GM12878 (cell line): ENCODE results near the gene CIDEC. TPM values are rescaled to one million over a fixed set of nuclear protein-coding genes. Genes with fewer than 3 reads are reported as not detected.
A peak's percentile ranks its signal among the peaks of the same experiment; 100 is the strongest.

Experiments used
- ATAC-seq: fragments of 200-7000 bp; cut with Tn5 transposase; 3 replicates; pipeline ENCODE4 v1.9.1; 2020; ENCODE audit warnings: mild to moderate bottlenecking, moderate library complexity
- BruUV-seq: library from RNA; stranded (reverse); fragments of 400-500 nt; replicated peaks from 2 replicates; lab custom pipeline; 2021; lab: Mats Ljungman, UMichigan
- CTCF ChIA-PET: fragments of 300-600 bp; sonication (Branson Sonifier 250); formaldehyde crosslinking; extraction: SDS; loops from one replicate; lab custom pipeline; 2021; ENCODE audit warnings: inconsistent platforms; lab: Yijun Ruan, JAX
- POLR2A ChIA-PET: fragments of 350-600 bp; formaldehyde crosslinking; extraction: SDS; loops from one replicate; lab custom pipeline; 2021; ENCODE audit warnings: inconsistent platforms; lab: Charles Lee
- RAD21 ChIA-PET: fragments of 300-600 bp; sonication (Branson Sonifier 250); formaldehyde crosslinking; loops from one replicate; lab custom pipeline; 2023; ENCODE audit warnings: antibody characterized with exemption; ENCODE audit not compliant: unreplicated experiment; lab: Charles Lee
- SMC1A ChIA-PET: fragments of 300-600 bp; sonication (Branson Sonifier 250); formaldehyde crosslinking; loops from one replicate; lab custom pipeline; 2023; ENCODE audit not compliant: unreplicated experiment, uncharacterized antibody; lab: Charles Lee
- DNase-seq: peaks from one replicate; pipeline ENCODE4 v3.0.0-alpha.2; 2011; ENCODE audit warnings: low read depth, low spot score
- FAIRE-seq: peaks from 3 replicates; lab custom pipeline; 2011; peaks lifted over from hg19 to GRCh38; lab: Jason Lieb, UNC
- H2AFZ ChIP-seq: 2 replicates; pipeline ENCODE4 v1.6.0; 2011; ENCODE audit warnings: low read depth, low read length, control low read depth; ENCODE audit not compliant: control insufficient read depth
- H3K27ac ChIP-seq: 2 replicates; pipeline ENCODE4 v1.5.1; 2011; ENCODE audit warnings: control low read depth; ENCODE audit not compliant: control insufficient read depth, insufficient read depth
- H3K27me3 ChIP-seq, 2 experiments: replicated peaks in 1 of 2; 2 replicates each; pipeline versions ENCODE4 v1.6.0 to v1.6.1; 2011; ENCODE audit warnings: low read length in 1 of 2; ENCODE audit not compliant: control insufficient read depth in 2 of 2, insufficient read depth in 2 of 2
- H3K36me3 ChIP-seq, 2 experiments: 2 replicates each; pipeline ENCODE4 v1.5.1; 2011; ENCODE audit warnings: low read length in 1 of 2; ENCODE audit not compliant: control insufficient read depth in 2 of 2, insufficient read depth in 2 of 2
- H3K4me1 ChIP-seq: 2 replicates; pipeline ENCODE4 v1.6.1; 2011; ENCODE audit warnings: mild to moderate bottlenecking, low read length, moderate library complexity, mixed read lengths; ENCODE audit not compliant: control insufficient read depth, insufficient read depth
- H3K4me2 ChIP-seq: 2 replicates; pipeline ENCODE4 v1.6.0; 2011; ENCODE audit warnings: control low read depth; ENCODE audit not compliant: control insufficient read depth, insufficient read depth
- H3K4me3 ChIP-seq: fragments of 200-600 bp; sonication (generic); 2 replicates; pipeline ENCODE4 v1.5.1; 2016
- H3K79me2 ChIP-seq: 2 replicates; pipeline ENCODE4 v1.6.0; 2011; ENCODE audit warnings: low read length; ENCODE audit not compliant: control insufficient read depth, insufficient read depth
- H3K9ac ChIP-seq: 2 replicates; pipeline ENCODE4 v1.8.0; 2011; ENCODE audit warnings: low read length, control low read depth, mixed read lengths; ENCODE audit not compliant: control insufficient read depth, insufficient read depth
- H3K9me3 ChIP-seq: replicated peaks from 3 replicates; pipeline ENCODE4 v1.5.1; 2011; ENCODE audit warnings: mild to moderate bottlenecking, low read length; ENCODE audit not compliant: control insufficient read depth, insufficient read depth
- H4K20me1 ChIP-seq: 2 replicates; pipeline ENCODE4 v1.6.0; 2011; ENCODE audit not compliant: control insufficient read depth, insufficient read depth
- CEBPB ChIP-seq, 2 experiments: fragments of 150-350 bp in 1 of 2; IDR thresholded peaks; 2 replicates each; pipeline ENCODE4 v1.6.1; 2012 to 2014; ENCODE audit warnings: low read depth in 2 of 2, low read length in 2 of 2, borderline replicate concordance in 1 of 2, inconsistent platforms in 1 of 2
- NFIC ChIP-seq: IDR thresholded peaks from 2 replicates; pipeline ENCODE4 v1.6.1; 2012; ENCODE audit warnings: low read depth, mild to moderate bottlenecking, inconsistent platforms, low read length, moderate library complexity
- NR2F1 ChIP-seq: fragments of 450-650 bp; conservative IDR thresholded peaks from 2 replicates; pipeline ENCODE4 v1.6.1; 2017; ENCODE audit warnings: mild to moderate bottlenecking
- SP1 ChIP-seq: IDR thresholded peaks from one replicate; pipeline ENCODE4 v1.6.1; 2011; ENCODE audit warnings: low read depth, low read length
- WGBS: methylation state at CpG from one replicate; pipeline ENCODE4 v1.1.6; 2016; ENCODE audit warnings: low lambda C conversion rate; ENCODE audit not compliant: insufficient replicate concordance, insufficient coverage; ENCODE audit errors: missing lambda C conversion rate; 5-methylcytosine and 5-hydroxymethylcytosine counted together
- in situ Hi-C: fragments of 300-500 bp; cut with MboI; formaldehyde crosslinking; loops from 9 replicates; pipeline ENCODE4 v1.14.3; 2018; ENCODE audit warnings: mixed read lengths
- intact Hi-C: fragments of 100-400 bp; cut with micrococcal nuclease; formaldehyde crosslinking; loops from one replicate; pipeline ENCODE4 v1.14.2; 2022; ENCODE audit not compliant: unreplicated experiment
- polyA plus RNA-seq, 11 experiments: library from polyadenylated mRNA; depleted of rRNA in 4 of 11; unstranded in 6 of 11; stranded (reverse) in 5 of 11; fragments of >200 nt; fragmentation: Nextera tagmentation in 4 of 11; fragmentation: Illumina TruSeq in 1 of 11; extraction: Ambion mirVana in 4 of 11; extraction: Trizol in 1 of 11; gene quantifications; 1 replicate in 1 of 11; 2 replicates in 10 of 11; pipeline versions ENCODE4 v1.2.1 to v1.2.3, GENCODE V29; 2011 to 2016; ENCODE audit warnings: inconsistent platforms in 2 of 11, missing spikeins in 2 of 11, low read depth in 1 of 11
- total RNA-seq, 4 experiments: library from RNA; depleted of rRNA in 3 of 4; stranded (reverse); fragments of >200 nt in 3 of 4; fragmentation: Illumina TruSeq in 1 of 4; extraction: Trizol in 1 of 4; gene quantifications; 2 replicates each; pipeline versions ENCODE4 v1.2.1 to v1.2.3, GENCODE V29; 2013 to 2021
- TF ChIP-seq, protein P1 (sequence below): fragments of 450-650 bp; IDR thresholded peaks from 2 replicates; pipeline ENCODE4 v1.6.1; 2016; ENCODE audit warnings: mild to moderate bottlenecking, moderate library complexity, borderline replicate concordance

The CIDEC gene
- total and polyA plus RNA-seq, 10 of the 15 experiments (the other 5 are each of a cell fraction or from before 2014, with no cell fraction given), result 0.10 to 0.49 TPM; not detected in 8

GRCh38 chr3:9902372-9903237 is 22.6 kb upstream of the CIDEC start, which contains the start of gene IL17RE:
Gene IL17RE, plus strand, starts transcription at chr3:9902848. Its CDS starts 85 bp downstream, at chr3:9902933.
- SMC1A ChIA-PET, result interaction anchor here (1.1 to 2.0 kb wide), 2 partner anchors 8 to 13 kb away, joined by 7 read pairs; no protein-coding TSS in a partner anchor

More at GRCh38 chr3:9902372-9903237, 22.6 kb upstream of the CIDEC start, which contains the start of gene IL17RE:
- no peak within 1 kb of the TSS for H3K4me3 ChIP-seq
- ChIA-PET RAD21 (interaction anchor here (0.9 kb wide), 1 partner anchor 18 kb away, joined by 3 read pairs; no protein-coding TSS in a partner anchor), POLR2A (interaction anchor here (0.6 to 2.8 kb wide), 6 partner anchors 9 to 73 kb away, joined by 3 to 9 read pairs (median 4); partner anchors contain the start of gene CIDEC), CTCF (interaction anchor here (1.6 kb wide), 1 partner anchor 29 kb away, joined by 7 read pairs; no protein-coding TSS in a partner anchor)
- BruUV-seq, result no TSS peak
- H3K79me2 ChIP-seq, result no peaks in the 10 kb centered on the region
- H3K27me3 ChIP-seq, result no peaks in the 10 kb centered on the region
- FAIRE-seq, result no peak
- no peak for DNase-seq
- in situ Hi-C loops, result no loop called here
- intact Hi-C loops, result no loop called here
- peaks cover 8% of the 10 kb centered on the region for H3K4me1 ChIP-seq
- WGBS, result 66% methylated on average over 13 of the region's 13 CpGs
- no peaks in the 10 kb centered on the region for H4K20me1 ChIP-seq
- no peaks in the 10 kb centered on the region for H3K9me3 ChIP-seq
- peak within 1 kb of the TSS; percentile 48 for H2AFZ ChIP-seq
- TF ChIP-seq SP1, result no peak
- TF ChIP-seq CEBPB (IDR thresholded peaks at IDR 0.05; ENCODE audit: borderline replicate concordance in 1 of 2, low read depth in 2 of 2, low read length in 2 of 2), result no peak
- TF ChIP-seq, protein P1, sequence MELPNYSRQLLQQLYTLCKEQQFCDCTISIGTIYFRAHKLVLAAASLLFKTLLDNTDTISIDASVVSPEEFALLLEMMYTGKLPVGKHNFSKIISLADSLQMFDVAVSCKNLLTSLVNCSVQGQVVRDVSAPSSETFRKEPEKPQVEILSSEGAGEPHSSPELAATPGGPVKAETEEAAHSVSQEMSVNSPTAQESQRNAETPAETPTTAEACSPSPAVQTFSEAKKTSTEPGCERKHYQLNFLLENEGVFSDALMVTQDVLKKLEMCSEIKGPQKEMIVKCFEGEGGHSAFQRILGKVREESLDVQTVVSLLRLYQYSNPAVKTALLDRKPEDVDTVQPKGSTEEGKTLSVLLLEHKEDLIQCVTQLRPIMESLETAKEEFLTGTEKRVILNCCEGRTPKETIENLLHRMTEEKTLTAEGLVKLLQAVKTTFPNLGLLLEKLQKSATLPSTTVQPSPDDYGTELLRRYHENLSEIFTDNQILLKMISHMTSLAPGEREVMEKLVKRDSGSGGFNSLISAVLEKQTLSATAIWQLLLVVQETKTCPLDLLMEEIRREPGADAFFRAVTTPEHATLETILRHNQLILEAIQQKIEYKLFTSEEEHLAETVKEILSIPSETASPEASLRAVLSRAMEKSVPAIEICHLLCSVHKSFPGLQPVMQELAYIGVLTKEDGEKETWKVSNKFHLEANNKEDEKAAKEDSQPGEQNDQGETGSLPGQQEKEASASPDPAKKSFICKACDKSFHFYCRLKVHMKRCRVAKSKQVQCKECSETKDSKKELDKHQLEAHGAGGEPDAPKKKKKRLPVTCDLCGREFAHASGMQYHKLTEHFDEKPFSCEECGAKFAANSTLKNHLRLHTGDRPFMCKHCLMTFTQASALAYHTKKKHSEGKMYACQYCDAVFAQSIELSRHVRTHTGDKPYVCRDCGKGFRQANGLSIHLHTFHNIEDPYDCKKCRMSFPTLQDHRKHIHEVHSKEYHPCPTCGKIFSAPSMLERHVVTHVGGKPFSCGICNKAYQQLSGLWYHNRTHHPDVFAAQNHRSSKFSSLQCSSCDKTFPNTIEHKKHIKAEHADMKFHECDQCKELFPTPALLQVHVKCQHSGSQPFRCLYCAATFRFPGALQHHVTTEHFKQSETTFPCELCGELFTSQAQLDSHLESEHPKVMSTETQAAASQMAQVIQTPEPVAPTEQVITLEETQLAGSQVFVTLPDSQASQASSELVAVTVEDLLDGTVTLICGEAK, result no peak
- TF ChIP-seq NFIC, result no peak
- no peak for TF ChIP-seq NR2F1
- H3K4me2 ChIP-seq, result no peak within 1 kb of the TSS
- no peaks in the 10 kb centered on the region; a peak in 1 of 4 replicates for H3K36me3 ChIP-seq
- H3K9ac ChIP-seq, result no peak within 1 kb of the TSS
- H3K27ac ChIP-seq, result no peak within 1 kb of the TSS; the same call in 1 of the 2 replicates
- ATAC-seq, result peak; percentile 10; the same call in 1 of the 3 replicates
